KBM-7 (cell line): Measurements from ENCODE around the gene LIMS4.
"Not testable (repeated sequence)": the region's sequence is repeated elsewhere in the genome, so short reads cannot be mapped to it uniquely, and the experiment has no call there.

ENCODE experiments used
- DNase-seq: peaks from one replicate; pipeline ENCODE4 v3.0.0-alpha.2; 2015
- in situ Hi-C: fragments of 300-500 bp; cut with MboI; formaldehyde crosslinking; loops from 2 replicates; pipeline ENCODE4 v1.14.3; 2020; ENCODE audit warnings: low sequenced_read_pairs, low pct_unique_long_range_greater_than_20kb, mixed read lengths

The LIMS4 gene

GRCh38 chr2:110472171-110473058, at the start of gene LIMS4:
LIMS4 (minus strand) TSS chr2:110472816; CDS start chr2:110472778, 38 bp downstream.
- in situ Hi-C loops, result not testable (repeated sequence)

GRCh38 chr2:110499755-110500377, 27.2 kb upstream of the LIMS4 start:
- in situ Hi-C loops, DNase-seq: not testable (repeated sequence)

More at GRCh38 chr2:110472171-110473058, at the start of gene LIMS4:
- not testable (repeated sequence) for DNase-seq

- in situ Hi-C loops, result not testable (repeated sequence)
Measured at GRCh38 chr2:110496027-110496426, 23.4 kb upstream of the LIMS4 start.

GRCh38 chr2:110494488-110494887, 21.9 kb upstream of the LIMS4 start:
- in situ Hi-C loops, DNase-seq: not testable (repeated sequence)

More at GRCh38 chr2:110496027-110496426, 23.4 kb upstream of the LIMS4 start:
- DNase-seq, result not testable (repeated sequence)

GRCh38 chr2:110488991-110489390, 16.4 kb upstream of the LIMS4 start:
- DNase-seq, in situ Hi-C loops: not testable (repeated sequence)

- DNase-seq, in situ Hi-C loops: not testable (repeated sequence)
Measured at GRCh38 chr2:110482697-110483096, 10.1 kb upstream of the LIMS4 start.

- DNase-seq, in situ Hi-C loops: not testable (repeated sequence)
Measured at GRCh38 chr2:110481200-110481599, 8.6 kb upstream of the LIMS4 start.

GRCh38 chr2:110480084-110480483, 7.5 kb upstream of the LIMS4 start:
- in situ Hi-C loops, result not testable (repeated sequence)

GRCh38 chr2:110477370-110477769, 4.8 kb upstream of the LIMS4 start:
- in situ Hi-C loops, DNase-seq: not testable (repeated sequence)

More at GRCh38 chr2:110480084-110480483, 7.5 kb upstream of the LIMS4 start:
- not testable (repeated sequence) for DNase-seq

- DNase-seq, in situ Hi-C loops: not testable (repeated sequence)
Measured at GRCh38 chr2:110476952-110477351, 4.3 kb upstream of the LIMS4 start.

- in situ Hi-C loops, result not testable (repeated sequence)
Measured at GRCh38 chr2:110475627-110476359, 3.2 kb upstream of the LIMS4 start.

GRCh38 chr2:110474898-110475297, 2.3 kb upstream of the LIMS4 start:
- DNase-seq, in situ Hi-C loops: not testable (repeated sequence)

More at GRCh38 chr2:110475627-110476359, 3.2 kb upstream of the LIMS4 start:
- DNase-seq, result not testable (repeated sequence)

- in situ Hi-C loops, DNase-seq: not testable (repeated sequence)
Measured at GRCh38 chr2:110473059-110473358, 393 bp upstream of the LIMS4 start.

- in situ Hi-C loops, DNase-seq: not testable (repeated sequence)
Measured at GRCh38 chr2:110468921-110469320, 3.7 kb downstream of the LIMS4 start.

GRCh38 chr2:110465312-110465711, 7.3 kb downstream of the LIMS4 start:
- in situ Hi-C loops, DNase-seq: not testable (repeated sequence)

- in situ Hi-C loops, DNase-seq: not testable (repeated sequence)
Measured at GRCh38 chr2:110462458-110462857, 10.2 kb downstream of the LIMS4 start.

- in situ Hi-C loops, DNase-seq: not testable (repeated sequence)
Measured at GRCh38 chr2:110460318-110460717, 12.3 kb downstream of the LIMS4 start.

GRCh38 chr2:110457214-110457590, 15.4 kb downstream of the LIMS4 start:
- in situ Hi-C loops, DNase-seq: not testable (repeated sequence)
